ENCODE data around the gene LAMA4.

- no peak for TF ChIP-seq REST (IDR thresholded peaks at IDR 0.05; ENCODE audit: low read depth)
- no peak for TF ChIP-seq ZBTB7A (IDR thresholded peaks at IDR 0.05; ENCODE audit: low read depth)
- TF ChIP-seq, protein P1, sequence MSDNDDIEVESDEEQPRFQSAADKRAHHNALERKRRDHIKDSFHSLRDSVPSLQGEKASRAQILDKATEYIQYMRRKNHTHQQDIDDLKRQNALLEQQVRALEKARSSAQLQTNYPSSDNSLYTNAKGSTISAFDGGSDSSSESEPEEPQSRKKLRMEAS (IDR thresholded peaks at IDR 0.05), result no peak
- TF ChIP-seq RAD21 (IDR thresholded peaks at IDR 0.05; ENCODE audit: low read depth), result no peak
- no peak for TF ChIP-seq TCF12 (IDR thresholded peaks at IDR 0.05; ENCODE audit: low read depth)
- TF ChIP-seq, protein P2, sequence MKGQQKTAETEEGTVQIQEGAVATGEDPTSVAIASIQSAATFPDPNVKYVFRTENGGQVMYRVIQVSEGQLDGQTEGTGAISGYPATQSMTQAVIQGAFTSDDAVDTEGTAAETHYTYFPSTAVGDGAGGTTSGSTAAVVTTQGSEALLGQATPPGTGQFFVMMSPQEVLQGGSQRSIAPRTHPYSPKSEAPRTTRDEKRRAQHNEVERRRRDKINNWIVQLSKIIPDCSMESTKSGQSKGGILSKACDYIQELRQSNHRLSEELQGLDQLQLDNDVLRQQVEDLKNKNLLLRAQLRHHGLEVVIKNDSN (IDR thresholded peaks at IDR 0.05), result no peak
- TF ChIP-seq CEBPB (IDR thresholded peaks at IDR 0.05), result no peak
- TF ChIP-seq EP300 (IDR thresholded peaks at IDR 0.05; ENCODE audit: borderline replicate concordance), result no peak
- no peak for TF ChIP-seq TAF1 (IDR thresholded peaks at IDR 0.05; ENCODE audit: low read depth)
- no peak for TF ChIP-seq YY1 (IDR thresholded peaks at IDR 0.05; ENCODE audit: low read depth)
- TF ChIP-seq EGR1 (IDR thresholded peaks at IDR 0.05), result no peak
These were observed 32.3 kb upstream of the LAMA4 start for GRCh38 chr6:112286500-112287144.
